Measurements from ENCODE around the gene HEMK1.

- TF ChIP-seq CTCF (conservative IDR thresholded peaks at IDR 0.05 in 1 of 2, IDR thresholded peaks at IDR 0.05 in 1 of 2; ENCODE audit: extremely low read depth in 1 of 2, insufficient read depth in 1 of 2, low read depth in 1 of 2, low read length in 2 of 2) (no peak), EZH2 (IDR thresholded peaks at IDR 0.05; ENCODE audit: borderline replicate concordance, low read length) (no peak)
Measured at GRCh38 chr3:50583897-50584296, 14.6 kb downstream of the HEMK1 start.
